ENCODE data around the gene C10orf62. TPM values are rescaled to one million over a fixed set of nuclear protein-coding genes. Genes with fewer than 3 reads are reported as not detected.

Gene C10orf62
- total and polyA plus RNA-seq, 8 donors, result not detected

Other genes with a start within 250 kb of the C10orf62 start
- 10 to 100 TPM in 4 of 5 donors, 1 to 10 TPM in 1; 3.5 to 22.2 (median 15.6) TPM for gene RRP12, start 188.4 kb upstream of the C10orf62 start, total RNA-seq
- 10 to 100 TPM; 12.0 to 16.8 (median 13.1) TPM for gene RRP12, start 188.4 kb upstream of the C10orf62 start, polyA plus RNA-seq
- 100 to 1,000 TPM in 1 of 5 donors, 10 to 100 TPM in 4; 29.2 to 122 (median 95.6) TPM for gene PGAM1, start 163.5 kb upstream of the C10orf62 start, total RNA-seq
- 100 to 1,000 TPM; 116 to 180 (median 137) TPM for gene PGAM1, start 163.5 kb upstream of the C10orf62 start, polyA plus RNA-seq
- gene EXOSC1, start 143.7 kb upstream of the C10orf62 start, total RNA-seq, result 10 to 100 TPM; 11.6 to 30.6 (median 14.5) TPM
- gene EXOSC1, start 143.7 kb upstream of the C10orf62 start, polyA plus RNA-seq, result 10 to 100 TPM; 50.9 to 71.0 (median 52.7) TPM
- gene ZDHHC16, start 143.5 kb upstream of the C10orf62 start, total RNA-seq, result 10 to 100 TPM in 4 of 5 donors, 1 to 10 TPM in 1; 5.4 to 98.6 (median 35.9) TPM
- 10 to 100 TPM; 29.7 to 36.4 (median 30.7) TPM for gene ZDHHC16, start 143.5 kb upstream of the C10orf62 start, polyA plus RNA-seq
- gene MMS19, start 91.3 kb upstream of the C10orf62 start, total RNA-seq, result 100 to 1,000 TPM in 1 of 5 donors, 10 to 100 TPM in 4; 55.1 to 146 (median 59.7) TPM
- 10 to 100 TPM; 30.9 to 59.6 (median 30.9) TPM for gene MMS19, start 91.3 kb upstream of the C10orf62 start, polyA plus RNA-seq
- 10 to 100 TPM in 1 of 5 donors, 1 to 10 TPM in 4; 1.3 to 22.9 (median 3.1) TPM for gene UBTD1, start 90.8 kb upstream of the C10orf62 start, total RNA-seq
- 10 to 100 TPM in 2 of 3 donors, 1 to 10 TPM in 1; 9.3 to 14.8 (median 10.5) TPM for gene UBTD1, start 90.8 kb upstream of the C10orf62 start, polyA plus RNA-seq
- gene ANKRD2, start 16.9 kb upstream of the C10orf62 start, total RNA-seq, result not detected
- gene ANKRD2, start 16.9 kb upstream of the C10orf62 start, polyA plus RNA-seq, result 1 to 10 TPM in 1 of 3 donors, under 1 TPM in 2; 0.25 to 9.9 (median 0.68) TPM
- not detected for gene HOGA1, start 5.3 kb upstream of the C10orf62 start, total RNA-seq
- under 1 TPM in 1 of 3 donors, not detected in 2; 0.38 TPM for gene HOGA1, start 5.3 kb upstream of the C10orf62 start, polyA plus RNA-seq
- 10 to 100 TPM in 1 of 5 donors, 1 to 10 TPM in 1, not detected in 3; 5.5 to 19.8 TPM for gene MORN4, start 43.8 kb downstream of the C10orf62 start, total RNA-seq
- gene MORN4, start 43.8 kb downstream of the C10orf62 start, polyA plus RNA-seq, result 10 to 100 TPM in 1 of 3 donors, 1 to 10 TPM in 2; 4.3 to 12.4 (median 6.8) TPM
- 10 to 100 TPM in 4 of 5 donors, 1 to 10 TPM in 1; 9.1 to 13.6 (median 10.5) TPM for gene PI4K2A, start 51.0 kb downstream of the C10orf62 start, total RNA-seq
- 1 to 10 TPM; 4.2 to 8.8 (median 7.8) TPM for gene PI4K2A, start 51.0 kb downstream of the C10orf62 start, polyA plus RNA-seq
- gene AVPI1, start 97.5 kb downstream of the C10orf62 start, total RNA-seq, result 10 to 100 TPM in 4 of 5 donors, 1 to 10 TPM in 1; 2.3 to 24.6 (median 12.1) TPM
- 10 to 100 TPM; 16.7 to 38.2 (median 23.5) TPM for gene AVPI1, start 97.5 kb downstream of the C10orf62 start, polyA plus RNA-seq
- 10 to 100 TPM in 3 of 5 donors, 1 to 10 TPM in 2; 8.8 to 21.0 (median 12.7) TPM for gene MARVELD1, start 124.0 kb downstream of the C10orf62 start, total RNA-seq
- 10 to 100 TPM in 1 of 3 donors, 1 to 10 TPM in 2; 5.7 to 13.6 (median 8.4) TPM for gene MARVELD1, start 124.0 kb downstream of the C10orf62 start, polyA plus RNA-seq
- gene ZFYVE27, start 147.4 kb downstream of the C10orf62 start, total RNA-seq, result 10 to 100 TPM in 4 of 5 donors, 1 to 10 TPM in 1; 6.7 to 77.1 (median 25.2) TPM
- 10 to 100 TPM in 1 of 3 donors, 1 to 10 TPM in 2; 4.3 to 16.3 (median 7.6) TPM for gene ZFYVE27, start 147.4 kb downstream of the C10orf62 start, polyA plus RNA-seq
- 1 to 10 TPM in 3 of 5 donors, under 1 TPM in 1, not detected in 1; 0.45 to 4.6 (median 2.1) TPM for gene SFRP5, start 182.3 kb downstream of the C10orf62 start, total RNA-seq
- gene SFRP5, start 182.3 kb downstream of the C10orf62 start, polyA plus RNA-seq, result 1 to 10 TPM in 2 of 3 donors, under 1 TPM in 1; 0.75 to 8.4 (median 2.1) TPM

Data from stomach (tissue), 8 donors.